Stimulated activated naive B cell treated with anti-CD40 and anti-IgM and Interleukin-4, amounts not matched to agents 10 μg/mL and 1 μg/mL and 100 μg/mL, for 72 hours (primary cell): ENCODE measurements around the gene MPZ.
"Not testable (repeated sequence)": the region's sequence is repeated elsewhere in the genome, so short reads cannot be mapped to it uniquely, and the experiment has no call there.

Experiments used
- ATAC-seq, 2 donors: fragments of 150-1000 bp; cut with Tn5 transposase; replicated peaks; 2 replicates each; pipeline ENCODE4 v1.10.0; 2021; ENCODE audit warnings: moderate library complexity in 1 of 2
- DNase-seq: peaks from one replicate; pipeline ENCODE4 v3.0.0; 2021
- H3K27ac Mint-ChIP-seq: one replicate; pipeline ENCODE4 v1.8.0; 2022; ENCODE audit warnings: mild to moderate bottlenecking, mixed read lengths
- H3K27me3 Mint-ChIP-seq, 2 donors: one replicate each; pipeline ENCODE4 v1.8.0; 2022; ENCODE audit warnings: mixed read lengths in 2 of 2
- H3K36me3 Mint-ChIP-seq, 2 donors: one replicate each; pipeline ENCODE4 v1.8.0; 2022; ENCODE audit warnings: mixed read lengths in 2 of 2, mild to moderate bottlenecking in 1 of 2
- H3K4me1 Mint-ChIP-seq, 2 donors: one replicate each; pipeline ENCODE4 v1.8.0; 2022; ENCODE audit warnings: mixed read lengths in 2 of 2, mild to moderate bottlenecking in 1 of 2
- H3K4me3 Mint-ChIP-seq, 2 donors: one replicate each; pipeline ENCODE4 v1.8.0; 2022; ENCODE audit warnings: mild to moderate bottlenecking in 2 of 2, mixed read lengths in 2 of 2, moderate library complexity in 1 of 2
- H3K9me3 Mint-ChIP-seq, 2 donors: one replicate each; pipeline ENCODE4 v1.8.0; 2022; ENCODE audit warnings: mixed read lengths in 2 of 2, mild to moderate bottlenecking in 1 of 2

Gene MPZ

DNA sequence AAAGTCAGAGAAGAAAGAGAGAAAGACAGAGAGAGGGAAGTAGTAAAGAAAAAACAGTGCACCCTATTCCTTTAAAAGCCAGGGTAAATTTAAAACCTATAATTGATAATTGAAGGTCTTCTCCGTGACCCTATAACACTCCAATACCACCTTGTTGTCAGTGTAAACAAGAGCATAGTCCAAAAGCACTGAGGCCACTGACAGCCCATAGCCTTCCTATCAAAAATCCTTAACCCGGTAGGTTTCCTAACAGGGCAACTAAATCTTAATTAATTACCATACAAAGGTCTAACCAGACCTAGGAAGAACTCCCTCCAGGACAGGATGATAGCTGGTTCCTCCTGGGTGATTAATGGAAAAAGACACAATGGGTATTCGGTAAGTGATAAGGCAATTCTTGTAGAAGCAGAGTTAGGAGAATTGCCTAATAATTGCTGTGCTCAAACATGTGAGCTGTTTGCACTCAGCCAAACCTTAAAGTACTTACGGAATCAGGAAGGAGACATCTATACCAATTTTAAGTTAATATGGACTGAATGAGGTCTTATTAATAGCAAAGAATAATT is 53.7 kb downstream of the MPZ start:
- not testable (repeated sequence) for H3K27ac Mint-ChIP-seq, ATAC-seq, H3K4me3 Mint-ChIP-seq, DNase-seq
- Mint-ChIP-seq H3K27me3 (peaks cover 54 to 62% of the 10 kb centered on the region in 2 donors), H3K4me1 (peaks cover 14 to 25% of the 10 kb centered on the region in 2 donors), H3K36me3 (peaks cover 15 to 22% of the 10 kb centered on the region in 2 donors), H3K9me3 (peaks cover 20 to 28% of the 10 kb centered on the region in 2 donors)

DNA sequence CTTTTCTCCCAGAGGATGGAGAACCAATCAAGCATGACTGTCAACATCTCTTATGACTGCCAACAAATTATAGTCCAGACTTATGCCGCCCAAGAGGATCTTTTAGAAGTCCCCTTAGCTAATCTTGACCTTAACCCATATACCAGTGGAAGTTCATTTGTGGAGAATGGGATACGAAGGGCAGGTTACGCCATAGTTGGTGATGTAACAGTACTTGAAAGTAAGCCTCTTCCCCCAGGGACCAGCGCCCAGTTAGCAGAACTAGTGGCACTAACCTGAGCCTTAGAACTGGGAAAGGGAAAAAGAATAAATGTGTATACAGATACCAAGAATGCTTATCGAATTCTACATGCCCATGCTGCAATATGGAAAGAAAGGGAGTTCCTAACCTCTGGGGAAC is 54.5 kb downstream of the MPZ start:
- not testable (repeated sequence) for H3K27ac Mint-ChIP-seq, ATAC-seq

More for the DNA sequence above, 54.5 kb downstream of the MPZ start:
- peaks cover 17 to 22% of the 10 kb centered on the region in 2 donors for H3K36me3 Mint-ChIP-seq
- H3K4me3 Mint-ChIP-seq, DNase-seq: not testable (repeated sequence)
- peaks cover 53 to 59% of the 10 kb centered on the region in 2 donors for H3K27me3 Mint-ChIP-seq
- H3K4me1 Mint-ChIP-seq = peaks cover 9 to 19% of the 10 kb centered on the region in 2 donors
- peaks cover 20 to 28% of the 10 kb centered on the region in 2 donors for H3K9me3 Mint-ChIP-seq
